Stimulated activated naive CD4-positive, alpha-beta T cell (primary cell): ENCODE results near the gene EPHA6.

Source experiments
- DNase-seq, 6 experiments: peaks; one replicate each; lab custom pipeline; 2025; lab: John Stamatoyannopoulos, UW

The EPHA6 gene

GRCh38 chr3:97278506-97278905 is 464.1 kb downstream of the EPHA6 start:
- no peak for DNase-seq

- no peak for DNase-seq
Observed at GRCh38 chr3:97291901-97292300, 477.5 kb downstream of the EPHA6 start.

GRCh38 chr3:97293596-97294131 is 479.3 kb downstream of the EPHA6 start:
- DNase-seq, result no peak

- no peak for DNase-seq
Observed at GRCh38 chr3:97297032-97297431, 482.6 kb downstream of the EPHA6 start.

GRCh38 chr3:97301114-97301513 is 486.7 kb downstream of the EPHA6 start:
- no peak for DNase-seq

- no peak for DNase-seq
Observed at GRCh38 chr3:97306226-97306625, 491.8 kb downstream of the EPHA6 start.

- DNase-seq, result no peak
Observed at GRCh38 chr3:97338375-97338774, 524.0 kb downstream of the EPHA6 start.

GRCh38 chr3:97340940-97341339 is 526.5 kb downstream of the EPHA6 start:
- no peak for DNase-seq

- no peak for DNase-seq
Observed at GRCh38 chr3:97347780-97348179, 533.4 kb downstream of the EPHA6 start.

- no peak for DNase-seq
Observed at GRCh38 chr3:97350971-97351370, 536.6 kb downstream of the EPHA6 start.

GRCh38 chr3:97353176-97353575 is 538.8 kb downstream of the EPHA6 start:
- no peak for DNase-seq

GRCh38 chr3:97359977-97360376 is 545.6 kb downstream of the EPHA6 start:
- no peak for DNase-seq

- no peak for DNase-seq
Observed at GRCh38 chr3:97360804-97361203, 546.4 kb downstream of the EPHA6 start.

- no peak for DNase-seq
Observed at GRCh38 chr3:97384583-97384982, 570.2 kb downstream of the EPHA6 start.

GRCh38 chr3:97388774-97389173 is 574.4 kb downstream of the EPHA6 start:
- DNase-seq, result no peak

GRCh38 chr3:97389936-97390335 is 575.5 kb downstream of the EPHA6 start:
- no peak for DNase-seq

- no peak for DNase-seq
Observed at GRCh38 chr3:97391167-97391566, 576.8 kb downstream of the EPHA6 start.

GRCh38 chr3:97409612-97410011 is 595.2 kb downstream of the EPHA6 start:
- DNase-seq, result no peak

GRCh38 chr3:97421565-97421964 is 607.2 kb downstream of the EPHA6 start:
- DNase-seq, result no peak

- DNase-seq, result no peak
Observed at GRCh38 chr3:97425002-97425401, 610.6 kb downstream of the EPHA6 start.

- DNase-seq, result no peak
Observed at GRCh38 chr3:97430601-97431000, 616.2 kb downstream of the EPHA6 start.

GRCh38 chr3:97432914-97433313 is 618.5 kb downstream of the EPHA6 start:
- DNase-seq, result no peak

- no peak for DNase-seq
Observed at GRCh38 chr3:97438131-97438530, 623.7 kb downstream of the EPHA6 start.

- DNase-seq, result no peak
Observed at GRCh38 chr3:97439373-97439772, 625.0 kb downstream of the EPHA6 start.

- DNase-seq, result no peak
Observed at GRCh38 chr3:97464035-97464434, 649.6 kb downstream of the EPHA6 start.
